ENCODE results near the gene NSD1.

DNA sequence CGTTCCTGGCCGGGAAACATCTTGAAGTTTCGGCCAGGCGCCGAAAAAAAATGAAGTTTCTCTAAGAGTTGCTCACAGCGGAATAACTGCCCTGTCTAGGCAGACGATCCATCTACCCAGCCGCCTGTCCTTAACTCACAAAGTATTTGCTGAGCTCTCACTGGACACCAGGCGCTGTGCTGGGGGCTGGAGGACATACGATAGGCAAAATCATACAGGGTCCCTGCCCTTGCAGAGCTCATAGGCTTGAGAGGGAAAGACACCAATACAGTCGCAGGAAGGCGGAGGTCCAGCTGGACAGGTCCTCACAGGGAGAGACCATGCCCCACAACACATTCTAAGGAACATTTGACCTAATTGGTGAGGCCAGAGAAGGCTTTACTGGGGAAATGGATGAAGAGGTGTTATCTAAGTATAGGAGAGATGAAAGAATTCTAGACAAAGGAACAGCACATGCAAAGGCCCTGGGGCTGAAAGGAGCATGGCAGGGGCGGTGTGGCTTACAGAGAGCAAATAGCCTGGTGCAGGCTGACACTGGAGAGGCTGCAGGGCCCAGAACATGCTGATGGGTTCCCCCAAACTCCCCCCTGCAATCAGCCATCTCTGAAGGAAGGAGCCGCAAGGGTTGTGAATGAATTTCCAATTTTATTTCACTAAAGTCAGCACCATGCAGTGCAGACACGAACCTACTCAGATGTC lies 180.1 kb downstream of the NSD1 start:
- no peak for TF ChIP-seq POLR2AphosphoS5 (IDR thresholded peaks at IDR 0.05)
- TF ChIP-seq, protein P1, sequence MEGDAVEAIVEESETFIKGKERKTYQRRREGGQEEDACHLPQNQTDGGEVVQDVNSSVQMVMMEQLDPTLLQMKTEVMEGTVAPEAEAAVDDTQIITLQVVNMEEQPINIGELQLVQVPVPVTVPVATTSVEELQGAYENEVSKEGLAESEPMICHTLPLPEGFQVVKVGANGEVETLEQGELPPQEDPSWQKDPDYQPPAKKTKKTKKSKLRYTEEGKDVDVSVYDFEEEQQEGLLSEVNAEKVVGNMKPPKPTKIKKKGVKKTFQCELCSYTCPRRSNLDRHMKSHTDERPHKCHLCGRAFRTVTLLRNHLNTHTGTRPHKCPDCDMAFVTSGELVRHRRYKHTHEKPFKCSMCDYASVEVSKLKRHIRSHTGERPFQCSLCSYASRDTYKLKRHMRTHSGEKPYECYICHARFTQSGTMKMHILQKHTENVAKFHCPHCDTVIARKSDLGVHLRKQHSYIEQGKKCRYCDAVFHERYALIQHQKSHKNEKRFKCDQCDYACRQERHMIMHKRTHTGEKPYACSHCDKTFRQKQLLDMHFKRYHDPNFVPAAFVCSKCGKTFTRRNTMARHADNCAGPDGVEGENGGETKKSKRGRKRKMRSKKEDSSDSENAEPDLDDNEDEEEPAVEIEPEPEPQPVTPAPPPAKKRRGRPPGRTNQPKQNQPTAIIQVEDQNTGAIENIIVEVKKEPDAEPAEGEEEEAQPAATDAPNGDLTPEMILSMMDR (IDR thresholded peaks at IDR 0.05; ENCODE audit: poor library complexity, severe bottlenecking), result no peak

All from neural cell (in vitro differentiated cells).